Panc1 (cell line): ENCODE results near the gene CHRM4. TPM values are rescaled to one million over a fixed set of nuclear protein-coding genes. Genes with fewer than 3 reads are reported as not detected.

Experiments used
- ATAC-seq: fragments of 200-7000 bp; cut with Tn5 transposase; 2 replicates; pipeline ENCODE4 v1.9.1; 2020; ENCODE audit warnings: mild to moderate bottlenecking, moderate library complexity
- BruUV-seq: library from RNA; stranded (reverse); fragments of 400-500 nt; replicated peaks from 2 replicates; lab custom pipeline; 2021; lab: Mats Ljungman, UMichigan
- CTCF ChIA-PET: fragments of 300-600 bp; sonication (Branson Sonifier 250); formaldehyde crosslinking; loops from one replicate; lab custom pipeline; 2022; ENCODE audit warnings: antibody characterized with exemption; lab: Charles Lee
- POLR2A ChIA-PET: fragments of 300-600 bp; sonication (Branson Sonifier 250); formaldehyde crosslinking; loops from one replicate; lab custom pipeline; 2022; ENCODE audit warnings: antibody characterized with exemption; lab: Charles Lee
- DNase-seq: peaks from one replicate; pipeline ENCODE4 v3.0.0-alpha.2; 2010; ENCODE audit warnings: low read depth, low spot score
- H3K27ac ChIP-seq: 2 replicates; pipeline ENCODE4 v1.5.1; 2011; ENCODE audit warnings: mild to moderate bottlenecking, low read length, inconsistent platforms
- H3K27me3 ChIP-seq: fragments of 200-500 bp; sonication (Bioruptor generic); 2 replicates; pipeline ENCODE4 v1.6.0; 2014; ENCODE audit warnings: low read length, inconsistent platforms; ENCODE audit not compliant: control insufficient read depth, insufficient read depth
- H3K36me3 ChIP-seq: fragments of 200-500 bp; sonication (Bioruptor generic); 2 replicates; pipeline ENCODE4 v1.5.1; 2014; ENCODE audit warnings: inconsistent platforms, mild to moderate bottlenecking, low read length, moderate library complexity; ENCODE audit not compliant: control insufficient read depth, insufficient read depth
- H3K4me1 ChIP-seq: 2 replicates; pipeline ENCODE4 v1.5.1; 2011; ENCODE audit warnings: inconsistent platforms, mild to moderate bottlenecking, low read length, moderate library complexity; ENCODE audit not compliant: control insufficient read depth, insufficient read depth
- H3K4me3 ChIP-seq, 2 experiments: 2 replicates each; pipeline ENCODE4 v1.5.1; 2011 to 2012; ENCODE audit warnings: low read depth in 2 of 2, low read length in 2 of 2, mild to moderate bottlenecking in 2 of 2, inconsistent platforms in 1 of 2, moderate library complexity in 1 of 2
- H3K9me3 ChIP-seq: fragments of 200-500 bp; sonication (Bioruptor generic); 2 replicates; pipeline ENCODE4 v1.5.1; 2014; ENCODE audit warnings: low read depth, mild to moderate bottlenecking, inconsistent platforms, low read length, moderate library complexity; ENCODE audit not compliant: control insufficient read depth, insufficient read depth
- POLR2AphosphoS5 ChIP-seq: IDR thresholded peaks from 2 replicates; pipeline ENCODE4 v1.6.1; 2012; ENCODE audit warnings: mild to moderate bottlenecking, low read depth, low read length, moderate library complexity
- SIN3A ChIP-seq: IDR thresholded peaks from 2 replicates; pipeline ENCODE4 v1.6.1; 2012; ENCODE audit warnings: low read depth, mild to moderate bottlenecking, low read length, moderate library complexity, borderline replicate concordance; ENCODE audit not compliant: insufficient read depth
- TCF7L2 ChIP-seq: IDR thresholded peaks from 2 replicates; pipeline ENCODE4 v1.6.1; 2011; ENCODE audit warnings: mild to moderate bottlenecking, low read depth, low read length, inconsistent platforms
- in situ Hi-C: cut with HindIII; loops from 2 replicates; pipeline ENCODE4 v1.10.0; 2016; ENCODE audit warnings: low sequenced_read_pairs, low pct_unique_long_range_greater_than_20kb
- intact Hi-C: fragments of 100-400 bp; cut with micrococcal nuclease; formaldehyde crosslinking; loops from one replicate; pipeline ENCODE4 v1.10.0; 2022; ENCODE audit not compliant: unreplicated experiment
- total RNA-seq: library from RNA; stranded (reverse); gene quantifications from one replicate; pipeline ENCODE4 v1.2.1, GENCODE V29; 2021; ENCODE audit not compliant: unreplicated experiment
- TF ChIP-seq, protein P1 (sequence below): fragments of 450-650 bp; IDR thresholded peaks from 2 replicates; pipeline ENCODE4 v1.5.1; 2017; ENCODE audit warnings: mild to moderate bottlenecking
- TF ChIP-seq, protein P2 (sequence below), 2 experiments: IDR thresholded peaks; 2 replicates each; pipeline ENCODE4 v1.6.1; 2011 to 2012; ENCODE audit warnings: low read depth in 2 of 2, control low read depth in 1 of 2, low read length in 1 of 2, mild to moderate bottlenecking in 1 of 2, moderate library complexity in 1 of 2; ENCODE audit not compliant: insufficient read depth in 1 of 2

Gene CHRM4
- total RNA-seq, 1 experiment from 2014 or later, result 3.1 TPM

DNA sequence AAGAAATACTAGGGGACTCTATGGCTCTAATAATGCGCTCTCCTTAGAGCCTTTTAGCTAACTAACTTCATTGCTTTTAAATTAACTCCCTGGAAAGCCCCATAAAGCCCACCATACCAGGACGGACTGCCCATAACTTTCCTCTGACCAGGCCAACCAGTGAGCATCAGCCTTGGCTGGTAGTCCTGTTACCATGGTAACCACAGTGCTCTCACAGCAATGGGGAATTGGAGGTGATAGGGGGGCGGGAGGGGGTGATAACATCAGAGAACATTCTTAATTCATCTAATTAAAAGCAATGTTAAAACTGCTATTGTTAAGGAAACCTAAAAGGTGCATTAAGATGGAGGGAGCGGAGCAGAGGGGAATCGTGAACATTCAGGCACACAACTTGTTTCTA, 27.2 kb upstream of the CHRM4 start:
- TF ChIP-seq, protein P1, sequence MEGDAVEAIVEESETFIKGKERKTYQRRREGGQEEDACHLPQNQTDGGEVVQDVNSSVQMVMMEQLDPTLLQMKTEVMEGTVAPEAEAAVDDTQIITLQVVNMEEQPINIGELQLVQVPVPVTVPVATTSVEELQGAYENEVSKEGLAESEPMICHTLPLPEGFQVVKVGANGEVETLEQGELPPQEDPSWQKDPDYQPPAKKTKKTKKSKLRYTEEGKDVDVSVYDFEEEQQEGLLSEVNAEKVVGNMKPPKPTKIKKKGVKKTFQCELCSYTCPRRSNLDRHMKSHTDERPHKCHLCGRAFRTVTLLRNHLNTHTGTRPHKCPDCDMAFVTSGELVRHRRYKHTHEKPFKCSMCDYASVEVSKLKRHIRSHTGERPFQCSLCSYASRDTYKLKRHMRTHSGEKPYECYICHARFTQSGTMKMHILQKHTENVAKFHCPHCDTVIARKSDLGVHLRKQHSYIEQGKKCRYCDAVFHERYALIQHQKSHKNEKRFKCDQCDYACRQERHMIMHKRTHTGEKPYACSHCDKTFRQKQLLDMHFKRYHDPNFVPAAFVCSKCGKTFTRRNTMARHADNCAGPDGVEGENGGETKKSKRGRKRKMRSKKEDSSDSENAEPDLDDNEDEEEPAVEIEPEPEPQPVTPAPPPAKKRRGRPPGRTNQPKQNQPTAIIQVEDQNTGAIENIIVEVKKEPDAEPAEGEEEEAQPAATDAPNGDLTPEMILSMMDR, result no peak
- TF ChIP-seq TCF7L2 (no peak), POLR2AphosphoS5 (no peak), SIN3A (no peak)
- TF ChIP-seq, protein P2, sequence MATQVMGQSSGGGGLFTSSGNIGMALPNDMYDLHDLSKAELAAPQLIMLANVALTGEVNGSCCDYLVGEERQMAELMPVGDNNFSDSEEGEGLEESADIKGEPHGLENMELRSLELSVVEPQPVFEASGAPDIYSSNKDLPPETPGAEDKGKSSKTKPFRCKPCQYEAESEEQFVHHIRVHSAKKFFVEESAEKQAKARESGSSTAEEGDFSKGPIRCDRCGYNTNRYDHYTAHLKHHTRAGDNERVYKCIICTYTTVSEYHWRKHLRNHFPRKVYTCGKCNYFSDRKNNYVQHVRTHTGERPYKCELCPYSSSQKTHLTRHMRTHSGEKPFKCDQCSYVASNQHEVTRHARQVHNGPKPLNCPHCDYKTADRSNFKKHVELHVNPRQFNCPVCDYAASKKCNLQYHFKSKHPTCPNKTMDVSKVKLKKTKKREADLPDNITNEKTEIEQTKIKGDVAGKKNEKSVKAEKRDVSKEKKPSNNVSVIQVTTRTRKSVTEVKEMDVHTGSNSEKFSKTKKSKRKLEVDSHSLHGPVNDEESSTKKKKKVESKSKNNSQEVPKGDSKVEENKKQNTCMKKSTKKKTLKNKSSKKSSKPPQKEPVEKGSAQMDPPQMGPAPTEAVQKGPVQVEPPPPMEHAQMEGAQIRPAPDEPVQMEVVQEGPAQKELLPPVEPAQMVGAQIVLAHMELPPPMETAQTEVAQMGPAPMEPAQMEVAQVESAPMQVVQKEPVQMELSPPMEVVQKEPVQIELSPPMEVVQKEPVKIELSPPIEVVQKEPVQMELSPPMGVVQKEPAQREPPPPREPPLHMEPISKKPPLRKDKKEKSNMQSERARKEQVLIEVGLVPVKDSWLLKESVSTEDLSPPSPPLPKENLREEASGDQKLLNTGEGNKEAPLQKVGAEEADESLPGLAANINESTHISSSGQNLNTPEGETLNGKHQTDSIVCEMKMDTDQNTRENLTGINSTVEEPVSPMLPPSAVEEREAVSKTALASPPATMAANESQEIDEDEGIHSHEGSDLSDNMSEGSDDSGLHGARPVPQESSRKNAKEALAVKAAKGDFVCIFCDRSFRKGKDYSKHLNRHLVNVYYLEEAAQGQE (IDR thresholded peaks at IDR 0.05; ENCODE audit: insufficient read depth in 1 of 2, low read depth in 2 of 2, low read length in 1 of 2), result no peak
- ATAC-seq (no peak), DNase-seq (no peak)
- ChIA-PET POLR2A (no interaction called here), CTCF (no interaction called here)
- no TSS peak for BruUV-seq
- Histone ChIP-seq H3K4me3 (no peak overlapping the region), H3K27me3 (no peaks in the 10 kb centered on the region), H3K27ac (no peak overlapping the region), H3K36me3 (peaks cover 12% of the 10 kb centered on the region), H3K9me3 (no peaks in the 10 kb centered on the region), H3K4me1 (no peaks in the 10 kb centered on the region)
- intact Hi-C loops (loop anchor here (10.0 kb wide), 1 partner anchor 56 kb away; no protein-coding TSS in a partner anchor), in situ Hi-C loops (no loop called here)

DNA sequence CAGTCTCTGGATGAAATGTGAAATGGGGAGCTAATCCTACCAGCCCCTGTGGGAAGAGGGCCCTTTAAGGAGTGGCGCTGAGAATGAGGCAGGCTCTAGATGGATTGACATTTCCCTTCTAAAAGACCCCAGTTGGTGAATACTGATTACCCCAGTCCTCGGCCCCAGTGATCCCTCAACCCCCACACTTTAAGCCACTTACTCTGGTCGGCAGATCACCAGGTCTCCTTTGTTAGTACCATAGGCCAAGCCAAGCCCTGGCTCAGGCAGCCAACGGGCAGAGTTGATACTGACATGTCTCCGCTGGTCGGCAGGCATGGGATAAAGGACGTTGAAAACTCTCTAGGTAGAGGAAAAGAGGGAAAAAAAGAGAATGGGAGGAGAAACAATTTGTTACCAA, 26.1 kb upstream of the CHRM4 start:
- ATAC-seq, result no peak
- no peak overlapping the region for H3K27ac ChIP-seq
- no peak for DNase-seq
- no peaks in the 10 kb centered on the region for H3K9me3 ChIP-seq
- H3K4me1 ChIP-seq, result no peaks in the 10 kb centered on the region
- H3K4me3 ChIP-seq, result no peak overlapping the region
- in situ Hi-C loops (no loop called here), intact Hi-C loops (loop anchor here (10.0 kb wide), 1 partner anchor 57 kb away; no protein-coding TSS in a partner anchor)
- peaks cover 12% of the 10 kb centered on the region for H3K36me3 ChIP-seq
- ChIA-PET CTCF (no interaction called here), POLR2A (no interaction called here)
- no peaks in the 10 kb centered on the region for H3K27me3 ChIP-seq
- no TSS peak for BruUV-seq
- TF ChIP-seq SIN3A, result no peak
- no peak for TF ChIP-seq POLR2AphosphoS5
- no peak for TF ChIP-seq TCF7L2
- TF ChIP-seq, protein P1, result no peak
- TF ChIP-seq, protein P2 (IDR thresholded peaks at IDR 0.05; ENCODE audit: insufficient read depth in 1 of 2, low read depth in 2 of 2, low read length in 1 of 2), result no peak
